GM21529 (cell line): ENCODE results near the gene B3GNT9.
"Not testable (repeated sequence)": the region's sequence is repeated elsewhere in the genome, so short reads cannot be mapped to it uniquely, and the experiment has no call there.

ENCODE experiments used
- ATAC-seq: cut with Tn5 transposase; IDR thresholded peaks from one replicate; pipeline ENCODE4 v1.9.1; 2021; ENCODE audit not compliant: unreplicated experiment

The B3GNT9 gene

GRCh38 chr16:67154578-67155294, 3.9 kb upstream of the B3GNT9 start:
- ATAC-seq, result no peak

GRCh38 chr16:67151431-67152097, 766 bp upstream of the B3GNT9 start:
- ATAC-seq, result no peak

- peak; percentile 48 for ATAC-seq
These were observed 558 bp downstream of the B3GNT9 start for GRCh38 chr16:67150047-67150832.

- ATAC-seq, result no peak
These were observed 1.3 kb downstream of the B3GNT9 start for GRCh38 chr16:67149276-67150046.

GRCh38 chr16:67148656-67149275, 2.0 kb downstream of the B3GNT9 start:
- no peak for ATAC-seq

- no peak for ATAC-seq
These were observed 2.6 kb downstream of the B3GNT9 start for GRCh38 chr16:67148221-67148620.

GRCh38 chr16:67147437-67148140, 3.2 kb downstream of the B3GNT9 start:
- ATAC-seq, result no peak

DNA sequence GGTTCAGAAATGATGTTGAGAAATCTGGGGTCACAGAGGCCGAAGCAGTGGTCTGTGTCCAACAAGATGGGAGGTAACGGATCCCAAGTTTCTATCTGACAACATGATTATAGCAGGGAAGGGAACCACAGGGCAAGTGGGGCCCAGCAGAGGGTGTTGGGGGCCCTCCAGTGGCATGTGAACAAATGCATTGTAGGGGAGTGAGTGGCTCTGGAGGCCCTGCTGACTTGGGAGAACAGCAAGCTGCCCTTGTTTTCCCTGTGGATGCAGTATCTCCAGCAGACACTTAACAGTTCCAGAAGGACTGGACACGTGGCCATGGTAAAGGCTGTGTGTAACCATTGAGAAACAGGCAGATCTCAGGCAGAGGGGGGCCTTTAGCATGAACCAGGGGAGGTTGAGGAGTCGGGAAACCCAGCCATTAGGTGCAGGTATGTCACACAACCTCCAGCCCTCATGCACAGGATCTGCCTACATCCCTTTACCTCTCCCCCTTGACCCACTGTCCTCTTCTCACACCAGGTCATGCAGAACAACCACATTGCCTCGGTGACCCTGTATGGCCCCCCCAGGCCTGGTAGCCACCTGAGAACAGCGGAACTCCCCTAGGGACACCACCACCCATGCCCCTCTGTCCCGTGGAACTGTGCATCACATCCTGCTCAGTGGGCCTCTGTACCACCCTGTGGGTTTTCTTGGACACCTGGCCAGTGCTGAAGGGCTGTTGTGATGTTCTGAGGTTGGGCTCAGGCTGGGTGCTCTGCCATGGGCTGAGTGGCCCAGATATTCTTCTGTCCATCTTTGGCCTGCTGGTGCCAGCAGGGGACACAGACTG, 4.1 kb downstream of the B3GNT9 start:
- no peak for ATAC-seq

GRCh38 chr16:67145746-67146145, 5.1 kb downstream of the B3GNT9 start:
- ATAC-seq, result no peak

GRCh38 chr16:67144943-67145342, 5.9 kb downstream of the B3GNT9 start:
- ATAC-seq, result no peak

GRCh38 chr16:67142342-67142741, 8.5 kb downstream of the B3GNT9 start:
- ATAC-seq, result no peak

- no peak for ATAC-seq
These were observed 9.4 kb downstream of the B3GNT9 start for GRCh38 chr16:67141391-67141790.

- ATAC-seq, result no peak
These were observed 13.2 kb downstream of the B3GNT9 start for GRCh38 chr16:67137605-67138004.

GRCh38 chr16:67129422-67129821, 21.4 kb downstream of the B3GNT9 start:
- no peak for ATAC-seq

DNA sequence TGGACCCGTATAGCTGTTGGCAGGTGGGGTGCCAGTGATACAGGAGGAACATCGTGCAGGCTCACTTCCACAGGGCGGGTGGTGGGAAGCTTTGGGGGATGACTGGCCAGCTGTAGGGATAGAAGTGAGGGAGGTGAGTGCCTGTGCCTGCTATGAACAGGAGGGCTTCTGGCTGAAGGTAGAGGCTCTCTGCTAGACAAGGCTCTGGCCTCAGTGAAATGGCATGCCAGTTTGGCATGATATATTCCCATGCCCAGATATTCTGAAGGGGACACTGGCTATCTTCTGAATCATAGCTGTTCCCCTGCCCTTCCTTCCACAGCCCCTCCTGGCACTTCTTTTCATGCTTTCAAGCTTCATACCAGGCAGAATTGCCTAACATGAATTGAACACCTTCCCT, 21.9 kb downstream of the B3GNT9 start:
- ATAC-seq, result no peak

DNA sequence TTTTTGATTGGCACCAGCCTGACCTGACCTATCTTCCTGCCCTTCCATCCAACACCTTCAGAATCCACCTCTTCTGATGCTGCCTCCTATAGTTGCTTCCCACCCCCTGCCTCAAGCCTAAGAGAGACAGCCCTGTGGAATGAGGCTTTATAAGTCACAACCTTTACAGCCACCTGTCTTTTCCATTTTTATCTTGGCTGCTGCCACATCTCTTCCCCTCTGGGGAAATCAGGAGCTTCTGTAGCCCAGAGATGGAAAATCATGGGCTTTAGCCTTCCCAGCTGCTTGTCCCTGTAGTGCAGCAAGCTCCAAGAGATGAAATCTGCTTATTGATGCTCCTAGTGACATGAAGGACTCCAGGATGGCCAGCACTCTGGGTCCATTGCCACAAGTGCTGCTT, 22.4 kb downstream of the B3GNT9 start:
- no peak for ATAC-seq

DNA sequence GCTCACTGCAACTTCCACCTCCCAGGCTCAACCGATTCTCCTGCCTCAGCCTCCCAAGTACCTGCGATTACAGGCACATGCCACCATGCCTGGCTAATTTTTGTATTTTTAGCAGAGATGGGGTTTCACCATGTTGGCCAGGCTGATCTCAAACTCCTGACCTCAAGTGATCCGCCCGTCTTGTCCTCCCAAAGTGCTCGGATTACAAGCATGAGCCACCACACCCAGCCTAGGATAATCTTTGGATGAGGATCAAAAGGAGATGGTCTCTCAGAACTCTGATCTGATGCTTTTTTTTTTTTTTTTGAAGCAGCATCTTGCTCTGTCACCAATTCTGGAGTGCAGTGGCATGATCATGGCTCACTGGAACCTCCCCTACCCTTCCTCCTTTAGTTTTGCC, 28.0 kb downstream of the B3GNT9 start:
- not testable (repeated sequence) for ATAC-seq

GRCh38 chr16:67120025-67120424, 30.8 kb downstream of the B3GNT9 start:
- ATAC-seq, result no peak

GRCh38 chr16:67117716-67118115, 33.1 kb downstream of the B3GNT9 start:
- ATAC-seq, result no peak
